ENCODE results near the gene TEF. TPM values are rescaled to one million over a fixed set of nuclear protein-coding genes. Genes with fewer than 3 reads are reported as not detected.

TEF gene
- total and polyA plus RNA-seq, 7 donors = 2.0 to 23.9 (median 11.7) TPM

DNA sequence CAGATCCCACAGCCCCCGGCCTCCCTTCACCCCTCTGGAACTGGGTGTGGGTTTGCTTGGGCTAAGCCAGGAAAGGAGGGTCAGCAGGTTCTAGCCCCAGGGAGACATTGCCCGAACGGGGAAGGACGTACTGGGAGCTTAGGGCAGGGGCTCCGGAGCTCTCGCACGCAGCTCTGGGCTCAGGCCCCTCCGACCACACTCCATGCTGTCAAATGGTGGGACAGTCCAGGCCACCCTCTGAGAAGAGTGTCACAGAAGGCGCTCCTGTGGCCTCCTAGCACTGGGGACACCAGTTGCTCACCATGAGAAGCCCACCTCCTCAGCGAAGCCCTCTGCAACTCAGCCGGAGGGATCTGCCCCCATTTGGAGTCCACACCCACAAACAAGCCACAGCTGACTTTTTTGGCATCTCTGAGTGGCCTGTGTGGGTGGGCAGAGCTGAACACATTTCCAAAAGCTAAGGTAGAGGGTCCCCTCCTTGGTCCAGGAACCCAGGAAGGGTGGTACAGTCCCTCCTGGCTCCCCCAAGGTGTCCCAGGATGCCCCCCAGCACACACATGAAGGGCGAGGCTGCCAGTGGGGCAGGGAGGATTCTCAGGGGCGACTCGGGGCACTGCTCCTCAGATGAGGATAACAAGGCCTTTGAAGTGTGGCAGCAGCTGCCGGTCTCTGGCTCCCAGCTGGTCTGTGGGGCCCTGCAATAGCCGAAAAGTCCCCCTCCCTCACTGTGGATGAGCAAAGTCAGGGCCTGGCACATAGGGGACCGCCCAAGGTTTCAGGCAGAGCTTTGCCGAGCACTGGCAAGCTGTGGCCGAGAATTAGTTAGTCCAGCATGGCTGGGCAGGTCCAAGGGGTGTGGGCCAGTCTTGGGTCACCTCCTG is 13.0 kb upstream of the TEF start:
- peak overlapping the region; percentile 77 for H3K27ac ChIP-seq
- DNase-seq = peak in 1 of 2 donors; percentile 71
- no peaks in the 10 kb centered on the region for H3K36me3 ChIP-seq (ENCODE audit: insufficient read depth in 1 of 2, low read depth in 1 of 2)
- intact Hi-C loops (cut with DNase I) = no loop called here
- WGBS, 3 donors = 35 to 44% (median 36%) methylated on average over 19 of the region's 19 CpGs
- no peaks in the 10 kb centered on the region for H3K27me3 ChIP-seq (ENCODE audit: insufficient read depth in 3 of 3, low read length in 2 of 3)
- peak overlapping the region; percentile 59 for H3K4me3 ChIP-seq
- no peaks in the 10 kb centered on the region for H3K9me3 ChIP-seq
- ATAC-seq = peak in 3 of 4 donors; percentile 14 to 24 (median 22)
- H3K4me1 ChIP-seq = peaks cover 46% of the 10 kb centered on the region
- no peak for TF ChIP-seq CTCF (IDR thresholded peaks at IDR 0.05)

GRCh38 chr22:41369424-41369745 is 12.4 kb upstream of the TEF start:
- peak overlapping the region; percentile 77 for H3K27ac ChIP-seq
- whole genome bisulfite sequencing, 3 donors = 16 to 33% (median 26%) methylated on average over 3 of the region's 3 CpGs
- H3K4me3 ChIP-seq = peak overlapping the region; percentile 59
- H3K27me3 ChIP-seq (ENCODE audit: insufficient read depth in 3 of 3, low read length in 2 of 3) = no peaks in the 10 kb centered on the region
- DNase-seq (no peak), ATAC-seq (no peak)
- peaks cover 46% of the 10 kb centered on the region for H3K4me1 ChIP-seq
- H3K36me3 ChIP-seq (ENCODE audit: insufficient read depth in 1 of 2, low read depth in 1 of 2) = no peaks in the 10 kb centered on the region
- no peak for TF ChIP-seq CTCF (IDR thresholded peaks at IDR 0.05)
- H3K9me3 ChIP-seq = no peaks in the 10 kb centered on the region
- intact Hi-C loops (cut with DNase I) = no loop called here

- peak overlapping the region; percentile 23 for H3K27ac ChIP-seq
- peaks cover 46% of the 10 kb centered on the region for H3K4me1 ChIP-seq
- no peak overlapping the region for H3K4me3 ChIP-seq
- no peaks in the 10 kb centered on the region for H3K9me3 ChIP-seq
- WGBS, 3 donors = 73 to 77% (median 76%) methylated on average over 9 of the region's 9 CpGs
- no peaks in the 10 kb centered on the region for H3K36me3 ChIP-seq (ENCODE audit: insufficient read depth in 1 of 2, low read depth in 1 of 2)
- H3K27me3 ChIP-seq (ENCODE audit: insufficient read depth in 3 of 3, low read length in 2 of 3) = no peaks in the 10 kb centered on the region
- DNase-seq = no peak
- no peak for ATAC-seq
- intact Hi-C loops (cut with DNase I) = no loop called here
- no peak for TF ChIP-seq CTCF (IDR thresholded peaks at IDR 0.05)
Observed at GRCh38 chr22:41369837-41370236, 11.9 kb upstream of the TEF start.

- no peak for DNase-seq
- intact Hi-C loops (cut with DNase I) = no loop called here
- Histone ChIP-seq H3K4me1 (peaks cover 8% of the 10 kb centered on the region), H3K36me3 (ENCODE audit: insufficient read depth in 1 of 2, low read depth in 1 of 2) (no peaks in the 10 kb centered on the region), H3K27ac (peak overlapping the region; percentile 27), H3K4me3 (no peak overlapping the region), H3K27me3 (ENCODE audit: insufficient read depth in 3 of 3, low read length in 2 of 3) (no peaks in the 10 kb centered on the region), H3K9me3 (no peaks in the 10 kb centered on the region)
- no peak for ATAC-seq
- no peak for TF ChIP-seq CTCF (IDR thresholded peaks at IDR 0.05)
- WGBS, 3 donors = 58 to 72% (median 62%) methylated on average over 6 of the region's 6 CpGs
Observed at GRCh38 chr22:41377846-41378245, 3.9 kb upstream of the TEF start.

- no peaks in the 10 kb centered on the region for H3K9me3 ChIP-seq
- H3K36me3 ChIP-seq (ENCODE audit: insufficient read depth in 1 of 2, low read depth in 1 of 2) = no peaks in the 10 kb centered on the region
- peak overlapping the region; percentile 88 for H3K4me3 ChIP-seq
- no peaks in the 10 kb centered on the region for H3K27me3 ChIP-seq (ENCODE audit: insufficient read depth in 3 of 3, low read length in 2 of 3)
- no peak for TF ChIP-seq CTCF (IDR thresholded peaks at IDR 0.05)
- intact Hi-C loops (cut with DNase I) = no loop called here
- ATAC-seq (peak; percentile 76 to 81 (median 78)), DNase-seq (peak; percentile 89 to 94)
- peaks cover 20% of the 10 kb centered on the region for H3K4me1 ChIP-seq
- H3K27ac ChIP-seq = peak overlapping the region; percentile 98
- 0 to 1% (median 0%) methylated on average over 18 to 22 of the region's 22 CpGs for WGBS, 3 donors
Observed at GRCh38 chr22:41380993-41381328, 781 bp upstream of the TEF start.
